SU-DHL-6 (cell line): ENCODE measurements around the gene CMTM3.
A peak's percentile ranks its signal among the peaks of the same experiment; 100 is the strongest.

ENCODE experiments used
- CTCF ChIP-seq: fragments of 200-600 bp; sonication (generic); IDR thresholded peaks from one replicate; pipeline ENCODE4 v1.5.1; 2017; ENCODE audit warnings: antibody characterized with exemption, mild to moderate bottlenecking, low read length, moderate library complexity; ENCODE audit not compliant: insufficient read depth, poor library complexity, severe bottlenecking
- EZH2phosphoT487 ChIP-seq: fragments of 200-600 bp; sonication (generic), shearing (Covaris generic); conservative IDR thresholded peaks from 2 replicates; pipeline ENCODE4 v1.6.1; 2018; ENCODE audit warnings: mild to moderate bottlenecking, antibody characterized with exemption, low read length, moderate library complexity, mixed read lengths

DNA sequence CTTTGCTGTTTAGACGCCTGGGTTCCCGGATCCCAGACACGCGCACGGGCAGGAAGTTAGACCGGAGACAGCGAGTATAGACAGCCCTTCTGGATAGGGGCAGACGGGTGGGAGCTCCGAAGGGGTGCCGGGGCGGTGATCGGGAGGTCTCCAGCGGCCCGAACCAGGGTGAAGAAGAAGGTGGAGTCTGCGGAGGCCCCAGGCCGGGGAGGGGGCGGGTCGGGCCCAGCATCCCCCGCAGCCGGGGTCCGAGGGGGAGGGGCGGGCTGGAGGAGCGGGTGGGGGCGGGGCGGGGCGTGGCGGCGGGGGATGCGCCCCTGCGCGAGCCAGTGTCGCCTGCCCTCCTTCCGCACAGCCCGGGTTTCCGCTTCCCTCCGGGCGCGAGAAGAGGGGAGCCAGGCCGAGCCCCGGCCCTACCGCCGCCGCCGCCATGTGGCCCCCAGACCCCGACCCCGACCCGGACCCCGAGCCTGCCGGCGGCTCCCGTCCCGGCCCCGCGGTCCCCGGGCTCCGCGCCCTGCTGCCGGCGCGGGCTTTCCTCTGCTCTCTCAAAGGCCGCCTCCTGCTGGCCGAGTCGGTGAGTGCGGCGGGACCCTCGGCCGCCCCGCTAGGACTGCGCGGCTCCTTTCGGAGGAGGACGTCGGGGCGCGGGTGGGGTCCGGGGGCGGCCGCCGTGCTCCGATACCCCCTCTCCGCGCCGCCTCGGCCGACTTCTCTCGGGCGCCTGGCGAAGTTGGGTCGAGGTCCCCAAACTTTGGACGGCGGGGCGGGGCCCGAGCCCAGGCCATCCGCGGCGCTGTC lies at the start of gene CMTM3:
- TF ChIP-seq CTCF (peak; percentile 69), EZH2phosphoT487 (no peak)
